ENCODE data around the gene ADK.

Gene ADK

DNA sequence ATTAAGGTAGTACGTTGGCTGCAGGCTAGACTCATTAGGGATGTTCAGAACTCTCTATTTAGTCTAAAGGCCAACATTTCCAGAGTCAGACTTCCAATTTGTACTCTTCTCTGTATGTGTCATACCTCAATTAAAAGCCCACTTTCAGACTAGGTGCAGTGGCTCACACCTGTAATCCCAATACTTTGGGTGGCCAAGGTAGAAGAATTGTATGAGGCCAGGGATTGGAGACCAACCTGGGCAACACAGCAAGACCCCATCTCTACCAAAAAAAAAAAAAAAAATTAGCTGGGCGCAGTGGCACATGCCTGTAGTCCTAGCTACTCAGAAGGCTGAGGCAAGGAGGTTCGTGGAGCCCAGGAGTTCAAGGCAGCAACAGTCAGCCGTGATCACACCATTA is 484.6 kb downstream of the ADK start:
- no peak for DNase-seq

GRCh38 chr10:74637685-74638084 is 486.7 kb downstream of the ADK start:
- DNase-seq, result no peak

DNA sequence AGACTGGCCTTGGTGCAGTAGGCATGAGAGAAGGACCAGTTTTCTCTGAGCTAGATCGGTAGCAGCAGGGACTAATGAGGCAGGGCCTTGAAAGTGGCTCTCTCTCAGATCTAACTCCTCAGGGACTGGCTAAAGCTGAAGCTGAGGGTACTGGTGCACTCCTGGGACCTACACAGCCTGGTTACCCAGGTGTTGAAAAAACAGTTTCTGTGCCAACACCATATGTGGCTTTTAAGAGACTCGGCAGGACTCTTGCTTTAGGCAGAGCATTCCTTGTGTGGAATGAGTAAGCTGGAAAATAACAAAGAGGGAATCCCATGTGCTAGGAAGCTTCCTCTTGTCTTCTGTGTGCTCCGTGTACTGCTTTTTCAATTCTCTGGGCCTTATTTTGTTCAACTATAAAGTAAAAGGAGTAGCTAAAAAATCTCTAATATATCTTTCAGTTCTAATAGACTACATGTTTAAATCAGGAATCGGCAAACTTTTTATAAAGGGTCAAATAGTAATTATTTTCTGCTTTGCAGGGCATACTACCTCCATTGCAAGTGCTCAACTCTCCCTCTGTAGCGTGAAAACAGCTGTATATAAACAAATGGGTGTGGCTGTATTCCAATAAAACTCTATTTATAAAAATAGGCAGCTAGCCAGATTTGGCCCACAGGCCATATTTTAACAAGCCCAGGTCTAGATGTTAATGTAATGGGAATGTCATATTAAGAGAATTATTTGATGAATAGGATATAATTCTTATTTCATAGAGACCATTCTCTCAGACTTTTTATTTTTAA is 489.3 kb downstream of the ADK start:
- DNase-seq, result no peak

DNA sequence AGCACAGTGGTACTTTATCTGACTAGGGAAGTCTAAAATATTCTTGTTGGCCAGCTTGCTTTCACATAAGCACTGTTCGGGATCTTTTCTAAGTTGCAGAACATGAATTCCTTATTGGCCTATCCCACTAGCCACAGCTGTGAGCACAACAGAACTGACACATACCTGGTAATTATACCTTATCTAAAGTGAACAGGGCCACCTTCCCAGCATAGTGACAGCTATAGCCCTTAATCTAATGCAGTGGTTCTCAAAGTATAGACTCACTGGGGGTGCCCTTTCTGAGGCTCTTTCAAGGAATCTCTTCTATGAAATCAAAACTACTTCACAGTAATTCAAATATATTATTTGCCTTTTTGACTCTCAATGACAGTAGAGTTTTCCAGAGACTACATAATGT is 490.6 kb downstream of the ADK start:
- no peak for DNase-seq

DNA sequence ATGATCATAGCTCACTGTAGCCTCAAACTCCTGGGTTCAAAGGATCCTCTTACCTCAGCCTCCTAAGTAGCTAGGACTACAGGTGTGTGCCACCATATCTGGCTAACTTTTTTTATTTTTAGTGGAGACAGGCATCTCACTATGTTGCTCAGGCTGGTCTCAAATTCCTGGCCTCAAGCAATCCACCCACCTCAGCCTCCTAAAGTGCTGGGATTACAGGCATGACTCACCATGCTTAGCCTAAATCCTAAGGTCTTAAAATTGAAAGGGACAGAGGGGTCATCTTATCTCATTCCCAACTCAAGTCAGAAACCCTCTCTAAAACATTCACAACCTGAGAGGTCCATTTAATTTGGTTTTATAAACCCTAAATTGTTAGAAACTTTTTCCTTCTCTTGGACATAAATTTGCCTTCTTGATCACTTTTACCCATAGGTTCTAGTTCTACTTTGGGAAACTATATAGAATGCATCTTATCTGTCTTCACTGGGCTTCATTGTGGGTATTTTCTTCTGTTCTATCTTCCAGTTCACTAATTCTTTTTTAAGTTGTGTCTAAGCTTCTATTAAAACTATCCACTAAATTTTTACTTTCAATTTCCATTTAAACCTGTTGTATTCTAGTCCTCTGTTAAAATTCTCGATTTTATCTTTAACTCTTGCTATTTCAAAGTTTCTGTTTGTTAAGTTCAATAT is 492.0 kb downstream of the ADK start:
- DNase-seq, result no peak

GRCh38 chr10:74643596-74643975 is 492.6 kb downstream of the ADK start:
- no peak for DNase-seq

DNA sequence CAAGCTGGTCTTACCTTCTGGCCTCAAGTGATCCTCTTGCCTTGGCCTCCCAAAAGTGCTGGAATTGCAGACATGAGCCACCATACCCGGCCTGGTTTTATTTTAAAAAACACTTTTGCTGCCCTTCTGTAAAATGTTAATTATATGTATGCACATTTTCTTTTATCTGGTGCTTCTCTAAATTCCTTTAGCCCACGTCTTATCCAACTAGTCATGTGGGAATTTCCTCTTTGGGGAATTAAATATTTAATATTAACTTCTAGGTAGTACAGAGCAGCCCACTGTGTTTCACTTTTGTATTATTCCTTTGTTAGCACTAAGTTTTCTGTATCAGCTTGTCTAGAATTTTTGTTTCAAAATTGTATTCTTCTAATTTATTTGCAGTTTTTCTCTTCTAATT is 493.7 kb downstream of the ADK start:
- DNase-seq, result no peak

GRCh38 chr10:74645692-74646091 is 494.7 kb downstream of the ADK start:
- no peak for DNase-seq

- no peak for DNase-seq
Measured at GRCh38 chr10:74650613-74651012, 499.6 kb downstream of the ADK start.

- no peak for DNase-seq
Measured at GRCh38 chr10:74651565-74651964, 500.5 kb downstream of the ADK start.

- no peak for DNase-seq
Measured at GRCh38 chr10:74652664-74653063, 501.6 kb downstream of the ADK start.

DNA sequence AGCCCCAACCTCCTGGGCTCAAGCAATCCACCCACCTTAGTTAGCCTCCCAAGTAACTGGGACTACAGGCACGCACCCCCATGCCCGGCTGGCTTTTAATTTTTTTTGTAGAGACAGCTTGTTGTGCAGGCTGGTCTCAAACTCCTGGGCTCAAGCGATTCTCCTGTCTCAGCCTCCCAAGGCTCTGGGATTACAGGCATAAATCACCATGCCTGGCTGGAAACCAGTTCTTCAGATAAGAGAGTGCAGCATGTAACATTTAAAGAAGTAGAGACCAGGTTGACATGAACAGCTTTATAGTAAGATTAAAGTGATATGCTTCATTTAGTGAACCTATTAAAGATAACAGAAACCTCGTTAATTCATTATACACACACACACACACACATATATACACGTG is 507.5 kb downstream of the ADK start:
- DNase-seq, result no peak

- no peak for DNase-seq
Measured at GRCh38 chr10:74662635-74663034, 511.6 kb downstream of the ADK start.

- no peak for DNase-seq
Measured at GRCh38 chr10:74669210-74669609, 518.2 kb downstream of the ADK start.

GRCh38 chr10:74671716-74672115 is 520.7 kb downstream of the ADK start:
- DNase-seq, result no peak

GRCh38 chr10:74672430-74673165 is 521.6 kb downstream of the ADK start:
- no peak for DNase-seq

- DNase-seq, result no peak
Measured at GRCh38 chr10:74674927-74675326, 523.9 kb downstream of the ADK start.

DNA sequence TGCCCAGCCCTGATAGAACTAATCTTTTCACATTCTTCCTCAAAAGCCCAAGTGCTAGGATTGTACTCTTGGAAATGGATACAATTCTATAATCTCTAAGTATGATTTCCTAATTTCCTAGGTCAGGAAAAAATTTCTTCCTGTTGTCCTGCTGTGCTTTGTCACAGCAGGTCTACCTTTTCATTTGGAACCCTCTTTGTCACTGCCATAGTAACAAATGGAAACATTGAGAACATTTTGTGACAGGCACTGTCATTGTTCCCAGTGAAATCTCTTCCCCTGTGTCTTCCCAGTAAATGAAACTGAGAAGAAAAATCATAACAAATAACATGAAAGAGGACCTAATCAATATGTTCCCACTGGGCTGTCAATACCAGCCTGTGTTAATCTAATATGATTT is 524.5 kb downstream of the ADK start:
- no peak for DNase-seq

DNA sequence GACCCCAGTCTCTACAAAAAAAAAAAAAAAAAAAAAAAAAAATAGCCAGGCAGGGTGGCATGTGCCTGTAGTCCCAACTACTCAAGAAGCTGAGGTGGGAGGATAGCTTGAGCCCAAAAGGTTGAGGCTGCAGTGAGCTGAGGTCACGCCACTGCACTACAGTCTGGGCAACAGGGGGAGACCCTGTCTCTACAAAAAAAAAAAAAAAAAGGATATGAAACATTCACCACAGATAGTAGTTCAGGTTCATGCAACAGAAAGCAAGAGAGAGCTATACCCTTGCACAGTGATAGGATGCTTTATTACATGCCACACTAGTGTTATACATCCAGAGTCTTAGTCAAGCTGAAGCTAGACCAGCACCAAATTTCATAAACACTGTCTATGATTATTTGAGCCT is 526.9 kb downstream of the ADK start:
- DNase-seq, result no peak

DNA sequence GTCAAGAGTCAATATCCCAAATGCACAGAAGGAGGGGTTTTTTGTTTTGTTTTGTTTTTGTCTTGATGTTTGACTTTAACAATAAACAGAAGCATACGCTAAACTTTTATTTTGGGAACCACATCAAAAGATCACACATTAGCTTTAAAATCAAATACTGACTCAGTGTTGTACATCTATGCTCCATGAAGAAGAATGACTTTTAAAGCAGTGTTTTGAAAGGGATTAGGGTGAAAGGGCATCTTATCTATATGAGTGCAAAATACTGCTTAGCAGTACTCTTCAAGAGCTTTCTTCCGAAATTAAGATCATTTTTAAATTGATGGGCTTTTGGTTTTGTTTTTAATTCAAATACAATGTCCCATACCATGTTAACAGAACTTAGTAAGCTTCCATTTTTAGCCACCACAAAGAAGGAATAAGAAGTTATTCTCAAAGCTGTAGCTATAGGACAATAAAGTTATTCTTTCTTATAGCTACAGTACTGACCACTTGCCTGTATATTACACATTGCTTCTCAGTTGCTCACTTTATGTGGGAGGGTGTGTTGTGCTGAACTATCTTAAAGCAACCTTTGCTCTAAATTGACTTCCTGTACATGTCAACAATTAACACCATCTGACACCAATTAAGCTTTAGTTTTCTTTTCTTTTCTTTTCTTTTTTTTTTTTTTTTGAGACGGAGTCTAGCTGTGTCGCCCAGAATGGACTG is 531.1 kb downstream of the ADK start:
- DNase-seq, result no peak

GRCh38 chr10:74683067-74683466 is 532.0 kb downstream of the ADK start:
- no peak for DNase-seq

DNA sequence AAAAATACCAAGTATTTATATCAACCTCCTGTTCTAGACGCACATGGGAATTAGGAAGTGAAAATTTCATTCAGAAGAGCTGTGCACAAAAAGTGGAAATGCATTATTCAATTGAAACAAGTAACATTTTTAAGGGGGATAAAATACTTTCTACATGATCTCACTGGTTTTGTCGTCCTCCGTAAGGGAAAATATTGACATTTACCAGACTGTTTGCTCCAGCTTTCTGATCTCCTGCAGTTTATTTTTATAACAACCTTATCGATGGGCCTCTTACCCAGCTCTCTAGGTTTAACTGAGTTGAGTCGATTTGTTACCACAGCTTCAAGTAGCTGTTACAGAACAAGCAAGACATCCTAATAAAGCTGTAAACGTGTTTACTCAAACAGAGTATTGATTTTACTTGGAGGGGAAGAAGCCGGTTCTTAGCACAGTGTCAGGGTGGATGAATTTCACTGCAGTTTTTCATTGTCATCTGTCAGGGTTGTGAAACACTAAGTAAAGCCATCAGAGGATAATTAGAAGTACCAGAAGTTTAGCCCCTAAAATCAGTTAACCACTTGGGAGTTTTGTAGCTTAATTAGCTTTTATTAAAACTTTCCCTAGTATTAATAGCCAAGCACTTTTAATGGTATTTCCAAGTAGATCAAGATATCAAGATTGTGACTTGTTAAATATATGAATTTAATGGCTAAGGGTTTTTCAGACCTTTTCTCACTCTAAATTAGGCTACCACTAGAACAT is 532.8 kb downstream of the ADK start:
- no peak for DNase-seq

- DNase-seq, result no peak
Measured at GRCh38 chr10:74684462-74684861, 533.4 kb downstream of the ADK start.

Measured in NCI-H526 treated with DMSO at 0.1 percent for 48 hours (cell line).